Islet precursor cell (in vitro differentiated cells): ENCODE results near the gene USP48.
A peak's percentile ranks its signal among the peaks of the same experiment; 100 is the strongest.
"Not testable (repeated sequence)": the region's sequence is repeated elsewhere in the genome, so short reads cannot be mapped to it uniquely, and the experiment has no call there.

Source experiments
- DNase-seq: peaks from one replicate; pipeline ENCODE4 v3.0.0-alpha.2; 2018

Gene USP48, protein sequence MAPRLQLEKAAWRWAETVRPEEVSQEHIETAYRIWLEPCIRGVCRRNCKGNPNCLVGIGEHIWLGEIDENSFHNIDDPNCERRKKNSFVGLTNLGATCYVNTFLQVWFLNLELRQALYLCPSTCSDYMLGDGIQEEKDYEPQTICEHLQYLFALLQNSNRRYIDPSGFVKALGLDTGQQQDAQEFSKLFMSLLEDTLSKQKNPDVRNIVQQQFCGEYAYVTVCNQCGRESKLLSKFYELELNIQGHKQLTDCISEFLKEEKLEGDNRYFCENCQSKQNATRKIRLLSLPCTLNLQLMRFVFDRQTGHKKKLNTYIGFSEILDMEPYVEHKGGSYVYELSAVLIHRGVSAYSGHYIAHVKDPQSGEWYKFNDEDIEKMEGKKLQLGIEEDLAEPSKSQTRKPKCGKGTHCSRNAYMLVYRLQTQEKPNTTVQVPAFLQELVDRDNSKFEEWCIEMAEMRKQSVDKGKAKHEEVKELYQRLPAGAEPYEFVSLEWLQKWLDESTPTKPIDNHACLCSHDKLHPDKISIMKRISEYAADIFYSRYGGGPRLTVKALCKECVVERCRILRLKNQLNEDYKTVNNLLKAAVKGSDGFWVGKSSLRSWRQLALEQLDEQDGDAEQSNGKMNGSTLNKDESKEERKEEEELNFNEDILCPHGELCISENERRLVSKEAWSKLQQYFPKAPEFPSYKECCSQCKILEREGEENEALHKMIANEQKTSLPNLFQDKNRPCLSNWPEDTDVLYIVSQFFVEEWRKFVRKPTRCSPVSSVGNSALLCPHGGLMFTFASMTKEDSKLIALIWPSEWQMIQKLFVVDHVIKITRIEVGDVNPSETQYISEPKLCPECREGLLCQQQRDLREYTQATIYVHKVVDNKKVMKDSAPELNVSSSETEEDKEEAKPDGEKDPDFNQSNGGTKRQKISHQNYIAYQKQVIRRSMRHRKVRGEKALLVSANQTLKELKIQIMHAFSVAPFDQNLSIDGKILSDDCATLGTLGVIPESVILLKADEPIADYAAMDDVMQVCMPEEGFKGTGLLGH

DNA sequence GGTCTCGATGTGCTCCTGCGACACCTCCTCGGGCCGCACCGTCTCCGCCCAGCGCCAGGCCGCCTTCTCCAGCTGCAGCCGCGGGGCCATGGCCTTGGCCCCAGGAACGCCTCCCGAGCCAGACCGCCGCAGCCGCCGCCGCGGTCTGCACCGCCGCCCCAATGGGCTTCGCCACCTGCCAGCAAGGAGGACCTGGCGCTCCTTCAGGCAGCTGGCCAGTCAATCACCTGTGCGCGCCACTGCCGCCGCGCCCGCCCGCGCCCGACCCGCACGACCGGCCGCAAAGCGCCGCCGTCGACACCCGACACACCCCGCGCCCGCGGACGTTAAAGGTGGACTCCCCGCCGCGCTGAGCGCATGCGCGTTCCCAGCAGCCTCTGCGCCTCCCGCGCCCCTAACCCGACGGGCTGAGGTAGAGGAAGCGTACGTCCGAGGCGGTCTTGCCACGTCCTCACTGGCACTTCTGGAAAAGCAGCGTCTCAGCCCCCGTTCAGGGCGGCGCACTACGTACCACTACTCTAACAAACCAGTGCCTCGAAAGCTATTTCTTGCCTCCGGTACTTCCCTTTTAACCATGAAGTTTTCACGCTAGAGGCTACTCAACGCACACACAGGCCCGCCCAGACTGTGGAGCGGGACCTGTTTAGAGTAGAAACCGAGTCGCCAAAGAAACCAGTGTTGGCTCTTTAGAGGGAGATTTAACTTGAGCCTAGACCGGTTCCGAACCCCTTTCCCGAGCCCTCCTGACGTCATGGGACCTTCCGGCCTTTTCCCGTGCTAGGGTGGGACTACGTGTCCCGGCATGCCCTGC is at the start of gene USP48:
Gene USP48, minus strand, starts transcription at position 282 of the 811 bp plus-strand sequence. Its CDS starts 192 bp downstream, at position 90.
- DNase-seq, result peak; percentile 97

GRCh38 chr1:21831454-21831970 is 48.6 kb upstream of the USP48 start:
- DNase-seq, result peak; percentile 47

GRCh38 chr1:21830792-21831453 is 48.0 kb upstream of the USP48 start:
- DNase-seq, result no peak

DNA sequence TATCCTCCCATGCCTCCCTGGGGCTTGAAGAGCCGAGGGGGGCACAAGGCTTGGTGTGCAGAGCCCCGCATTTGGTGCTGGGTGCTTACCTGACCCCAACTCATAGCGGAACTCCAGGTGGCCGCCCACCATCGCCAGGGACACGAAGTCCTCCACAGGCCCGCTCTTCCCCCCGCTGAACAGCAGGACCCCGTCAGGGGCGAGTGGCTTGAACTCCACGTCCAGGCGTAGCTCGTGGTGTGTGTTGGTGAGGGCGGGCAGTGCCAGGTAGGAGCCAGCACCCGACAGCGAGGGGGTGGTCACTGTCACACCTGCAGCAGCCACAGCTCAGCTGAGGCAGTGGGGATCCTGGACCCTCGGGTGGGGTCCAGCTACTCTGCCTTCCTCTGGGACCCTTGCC is 46.3 kb upstream of the USP48 start:
- no peak for DNase-seq

DNA sequence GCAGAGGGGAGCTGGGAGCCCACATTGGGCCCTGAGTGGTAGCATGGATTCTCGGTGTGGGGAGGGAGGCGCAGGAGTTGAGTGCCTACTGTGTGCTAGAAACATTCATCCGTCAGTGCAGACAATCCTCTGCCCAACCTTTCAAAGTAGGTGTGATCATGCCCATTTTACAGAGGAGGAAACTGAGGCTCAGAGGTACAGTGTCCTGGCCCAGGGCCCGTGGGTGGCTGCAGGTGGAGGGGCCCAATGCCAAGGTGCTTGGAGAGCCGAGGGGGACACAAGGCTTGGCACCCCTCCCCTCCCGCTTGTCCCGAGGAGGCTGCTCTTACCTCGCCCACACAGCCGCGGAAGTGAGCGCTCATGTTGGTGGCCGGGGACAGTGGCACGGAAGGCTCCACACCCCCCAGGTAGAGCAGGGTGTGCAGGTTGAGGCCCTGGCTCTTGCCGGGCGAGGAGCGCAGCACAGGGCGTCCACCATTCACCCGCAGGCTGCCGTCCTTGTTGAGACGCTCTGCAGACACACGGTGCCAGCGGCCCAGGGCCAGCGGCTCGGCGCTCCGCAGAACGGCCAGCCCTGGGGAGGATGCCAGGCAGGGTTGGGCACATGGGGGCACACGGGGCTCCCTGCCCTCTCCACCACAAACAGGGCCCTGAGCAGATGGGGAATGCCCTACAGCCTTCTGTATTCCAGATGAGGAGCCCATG is 45.7 kb upstream of the USP48 start:
- DNase-seq, result no peak

- no peak for DNase-seq
These were observed 45.1 kb upstream of the USP48 start for GRCh38 chr1:21828075-21828474.

DNA sequence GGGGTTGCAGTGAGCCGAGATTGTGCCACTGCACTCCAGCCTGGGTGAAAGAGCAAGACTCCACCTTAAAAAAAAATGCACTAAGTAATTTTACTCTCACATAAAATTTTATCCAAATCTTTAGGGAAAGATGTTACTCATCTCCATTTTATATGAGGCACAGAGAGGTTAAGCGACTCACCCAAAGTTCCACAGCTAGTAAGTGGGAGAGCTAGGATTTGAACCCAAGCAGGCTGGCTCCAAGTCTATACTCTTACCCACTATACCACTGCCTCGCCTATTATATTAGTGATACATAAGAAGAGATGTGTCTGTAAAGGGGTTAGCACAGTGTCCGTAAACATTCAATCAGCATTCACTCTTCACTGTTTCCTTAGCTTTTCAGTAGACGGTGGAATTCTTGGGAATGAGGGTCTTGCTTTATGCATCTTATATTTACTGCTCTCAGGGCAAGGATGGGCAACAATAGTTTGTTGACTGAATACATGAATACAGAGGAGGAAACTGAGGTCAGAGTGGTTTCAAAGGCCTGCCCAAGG is 44.3 kb upstream of the USP48 start:
- DNase-seq, result no peak

DNA sequence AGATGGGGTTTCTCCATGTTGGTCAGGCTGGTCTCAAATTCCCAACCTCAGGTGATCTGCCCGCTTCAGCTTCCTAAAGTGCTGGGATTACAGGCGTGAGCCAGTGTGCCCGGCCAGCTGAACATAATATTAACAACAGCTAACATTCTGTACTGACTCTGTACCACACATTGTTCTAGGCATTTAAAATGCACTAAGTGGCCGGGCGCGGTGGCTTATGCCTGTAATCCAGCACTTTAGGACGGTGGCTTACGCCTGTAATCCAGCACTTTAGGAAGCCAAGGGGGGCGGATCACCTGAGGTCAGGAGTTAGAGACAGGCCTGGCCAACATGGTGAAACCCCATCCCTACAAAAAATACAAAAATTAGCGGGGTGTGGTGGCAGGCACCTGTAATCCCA is 43.7 kb upstream of the USP48 start:
- DNase-seq, result not testable (repeated sequence)

DNA sequence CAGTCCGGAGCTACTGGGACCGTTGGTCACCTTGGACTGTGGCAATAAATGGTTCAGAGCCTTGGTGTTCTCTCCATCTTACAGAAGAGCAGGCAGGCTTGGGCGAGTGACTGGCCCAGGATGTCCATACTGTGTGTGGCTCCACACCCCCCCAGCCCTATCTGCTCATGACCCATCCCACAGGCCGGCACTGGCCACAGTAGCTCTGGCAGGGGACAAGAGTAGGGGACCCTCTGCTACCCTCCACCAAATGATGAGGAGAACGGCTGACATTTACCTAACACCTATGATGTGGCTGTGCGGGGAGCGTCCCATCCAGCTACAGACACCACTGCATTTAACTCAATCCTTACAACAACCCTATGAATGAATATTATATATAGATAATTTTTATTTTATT is 42.4 kb upstream of the USP48 start:
- DNase-seq, result no peak

- DNase-seq, result no peak
These were observed 42.0 kb upstream of the USP48 start for GRCh38 chr1:21824926-21825325.

DNA sequence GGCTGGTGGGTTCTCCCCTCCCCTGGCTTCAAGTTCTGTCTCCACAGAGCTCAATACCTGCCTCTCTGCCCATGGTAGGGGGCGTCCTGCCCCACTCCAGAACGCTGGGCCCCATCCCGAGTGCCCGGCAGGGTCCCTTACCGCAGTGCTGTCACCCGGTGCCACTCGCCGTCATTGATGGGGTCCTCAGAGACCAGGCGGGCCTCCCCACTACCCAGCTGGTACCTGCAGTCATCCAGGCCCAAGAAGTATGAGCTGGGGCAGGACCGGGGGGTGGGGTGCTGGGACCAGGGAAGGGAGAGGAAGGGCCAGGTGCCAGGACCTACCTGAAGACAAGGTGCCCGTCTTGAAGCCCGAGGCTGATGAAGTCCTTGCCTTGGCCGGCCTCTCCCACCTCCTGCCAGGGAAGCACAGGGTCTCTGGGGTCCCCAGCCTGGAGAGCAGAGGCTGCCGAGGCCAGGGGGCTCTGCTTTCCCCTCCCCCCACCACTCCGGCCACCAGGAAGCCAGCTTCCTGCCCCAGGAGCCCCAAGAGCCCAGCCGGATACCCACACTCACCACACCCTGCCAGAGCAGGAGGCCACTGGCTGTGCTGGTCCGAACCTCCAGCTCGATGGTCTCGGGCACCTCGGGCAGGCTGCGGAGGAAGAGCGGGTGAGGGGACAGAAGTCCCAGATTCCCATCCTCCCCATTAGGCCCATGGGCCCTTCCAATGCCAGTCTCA is 41.2 kb upstream of the USP48 start:
- DNase-seq, result no peak

- DNase-seq, result no peak
These were observed 40.4 kb upstream of the USP48 start for GRCh38 chr1:21823206-21823979.

DNA sequence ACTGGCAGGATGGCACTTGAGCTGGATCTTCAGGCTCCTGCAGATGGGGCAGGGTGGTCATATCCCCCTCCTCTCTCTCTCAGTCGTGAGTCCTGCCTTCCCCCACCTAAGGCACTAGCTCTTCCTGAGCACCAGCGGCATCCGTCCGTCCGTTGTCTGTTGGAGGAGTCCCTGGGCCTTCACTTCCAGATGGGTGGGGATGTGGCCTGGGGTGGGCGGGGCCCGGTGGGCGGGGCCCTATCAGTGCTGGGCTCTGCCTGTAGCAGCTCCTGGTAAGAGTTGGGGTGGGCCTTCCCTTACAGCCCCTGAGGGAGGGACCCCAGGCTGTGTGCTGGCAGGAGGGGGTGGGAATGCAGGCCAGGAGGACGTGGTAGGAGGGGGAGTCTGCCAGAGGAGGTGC is 39.4 kb upstream of the USP48 start:
- no peak for DNase-seq

GRCh38 chr1:21821385-21822019 is 38.6 kb upstream of the USP48 start:
- no peak for DNase-seq

GRCh38 chr1:21820597-21821232 is 37.8 kb upstream of the USP48 start:
- no peak for DNase-seq

- DNase-seq, result peak; percentile 80
These were observed 35.7 kb upstream of the USP48 start for GRCh38 chr1:21818656-21819055.

DNA sequence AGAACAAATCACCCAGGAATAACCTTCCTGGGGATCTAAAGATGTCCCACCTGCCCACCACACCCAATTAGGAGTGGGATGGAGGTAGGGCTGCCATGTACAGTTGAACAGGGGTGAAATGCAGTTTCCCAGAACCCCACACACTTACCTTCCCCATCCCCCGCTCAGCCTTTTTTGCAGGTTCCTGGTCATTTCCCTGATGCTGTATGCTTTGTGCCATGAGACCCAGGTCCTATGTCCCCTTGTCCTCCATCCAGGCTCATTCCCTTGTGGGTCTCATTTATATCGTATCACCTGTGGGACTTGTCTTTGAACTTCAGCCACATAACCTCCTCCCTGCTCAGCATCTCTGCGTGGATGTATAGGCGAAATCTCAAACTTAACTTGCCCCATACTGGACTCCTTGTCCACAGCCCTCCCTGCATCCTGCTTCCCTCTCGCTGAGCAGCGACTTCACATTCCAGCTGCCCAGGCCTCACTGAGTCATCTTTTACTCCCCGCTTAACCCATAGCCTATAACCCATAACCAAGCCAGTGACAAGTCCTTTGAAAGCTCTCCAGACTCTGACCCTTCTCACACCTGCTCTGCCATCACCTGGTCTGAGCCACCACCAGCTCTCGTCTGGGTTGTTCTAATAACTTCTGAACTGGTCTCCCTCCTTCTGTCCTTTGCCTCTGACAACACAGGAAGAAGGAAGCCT is 33.8 kb upstream of the USP48 start:
- DNase-seq, result peak; percentile 91
